ENCODE data around the gene FN3KRP.

The FN3KRP gene

GRCh38 chr17:82775001-82775823 lies 58.7 kb downstream of the FN3KRP start:
- no peak overlapping the region for H3K4me3 ChIP-seq (ENCODE audit: low read length)
- no peaks in the 10 kb centered on the region for H3K4me1 ChIP-seq (ENCODE audit: insufficient read depth, low read length)
- H2AFZ ChIP-seq (ENCODE audit: low read depth, low read length): no peak overlapping the region
- peaks cover 47% of the 10 kb centered on the region for H3K36me3 ChIP-seq (ENCODE audit: insufficient read depth, low read length)
- no peaks in the 10 kb centered on the region for H3K27me3 ChIP-seq (ENCODE audit: insufficient read depth, low read length)
- H3K9me3 ChIP-seq (ENCODE audit: low read length): peaks cover 8% of the 10 kb centered on the region

- Histone ChIP-seq H3K9me3 (ENCODE audit: low read length) (peaks cover 8% of the 10 kb centered on the region), H3K4me3 (ENCODE audit: low read length) (no peak overlapping the region), H3K36me3 (ENCODE audit: insufficient read depth, low read length) (peaks cover 41% of the 10 kb centered on the region), H3K27me3 (ENCODE audit: insufficient read depth, low read length) (no peaks in the 10 kb centered on the region), H3K4me1 (ENCODE audit: insufficient read depth, low read length) (no peaks in the 10 kb centered on the region), H2AFZ (ENCODE audit: low read depth, low read length) (no peak overlapping the region)
These were observed 59.9 kb downstream of the FN3KRP start for GRCh38 chr17:82776454-82776853.
